CD1c-positive myeloid dendritic cell (primary cell): ENCODE results near the gene USP16.

Source experiments
- DNase-seq: peaks from one replicate; pipeline ENCODE4 v3.0.0-alpha.2; 2016; ENCODE audit errors: extremely low spot score

Gene USP16

DNA sequence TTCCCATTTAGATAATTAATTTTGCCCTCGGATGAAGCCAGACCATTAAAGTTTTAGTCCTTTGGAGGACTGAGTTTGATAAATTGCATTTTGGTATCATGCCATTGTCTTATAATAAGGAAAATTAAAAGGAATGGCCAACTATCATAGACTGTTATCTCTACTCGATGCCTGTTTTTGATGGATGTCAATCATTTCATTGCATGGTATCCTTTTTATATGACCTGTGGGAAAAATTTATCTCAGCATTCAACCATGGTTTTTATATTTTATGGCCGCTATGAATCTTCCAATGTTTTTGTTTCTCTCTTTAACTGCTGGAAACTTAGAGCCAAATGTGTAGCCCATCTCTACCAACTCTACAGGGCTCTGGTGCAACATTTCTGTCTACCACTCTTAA lies 58.8 kb downstream of the USP16 start:
- no peak for DNase-seq

DNA sequence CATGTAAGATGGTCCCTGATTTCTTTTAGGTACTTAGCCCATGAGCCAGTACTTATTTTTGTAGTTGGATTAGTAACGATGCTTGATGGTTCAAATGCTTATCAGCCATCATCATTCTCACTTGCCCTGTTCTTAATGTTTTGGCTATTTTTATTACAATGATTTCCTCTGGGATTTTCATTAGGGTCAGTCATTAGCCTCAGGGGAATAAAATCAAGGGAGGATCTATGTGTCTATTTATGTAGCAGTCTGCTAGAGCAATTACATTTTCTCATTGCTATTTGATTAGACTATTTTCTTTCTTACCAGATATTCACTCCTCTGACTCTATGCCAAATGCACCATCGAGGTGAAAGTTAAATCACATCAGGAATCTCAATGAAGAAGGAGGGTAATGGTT lies 59.9 kb downstream of the USP16 start:
- DNase-seq: no peak

DNA sequence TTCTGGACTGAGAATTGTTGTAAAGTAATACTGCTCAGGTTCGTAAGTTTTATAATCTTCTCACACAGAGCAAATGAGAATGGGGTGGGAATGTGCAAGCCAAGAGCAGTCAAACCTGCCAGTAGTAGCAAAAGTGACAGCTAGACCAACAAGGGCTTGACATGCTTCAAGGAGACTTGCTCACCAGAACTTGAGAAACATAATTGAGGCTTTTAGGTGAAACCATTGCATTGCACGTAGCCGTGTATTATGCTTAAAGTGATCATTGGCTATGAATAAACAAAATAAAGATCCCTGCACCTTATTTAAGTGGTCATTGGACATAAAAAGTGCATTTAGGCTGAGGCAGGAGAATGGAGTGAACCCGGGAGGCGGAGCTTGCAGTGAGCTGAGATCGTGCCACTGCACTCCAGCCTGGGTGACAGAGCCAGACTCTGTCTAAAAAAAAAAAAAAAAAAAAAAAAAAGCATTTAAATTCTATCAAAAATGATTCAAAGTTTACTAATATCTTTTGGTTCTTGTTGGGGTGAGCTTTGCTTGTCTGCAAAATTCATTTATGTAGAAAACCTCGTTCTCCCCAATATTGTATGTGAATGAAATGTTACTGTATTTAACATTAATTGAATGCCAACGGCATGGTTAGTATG lies 60.8 kb downstream of the USP16 start:
- DNase-seq: no peak

DNA sequence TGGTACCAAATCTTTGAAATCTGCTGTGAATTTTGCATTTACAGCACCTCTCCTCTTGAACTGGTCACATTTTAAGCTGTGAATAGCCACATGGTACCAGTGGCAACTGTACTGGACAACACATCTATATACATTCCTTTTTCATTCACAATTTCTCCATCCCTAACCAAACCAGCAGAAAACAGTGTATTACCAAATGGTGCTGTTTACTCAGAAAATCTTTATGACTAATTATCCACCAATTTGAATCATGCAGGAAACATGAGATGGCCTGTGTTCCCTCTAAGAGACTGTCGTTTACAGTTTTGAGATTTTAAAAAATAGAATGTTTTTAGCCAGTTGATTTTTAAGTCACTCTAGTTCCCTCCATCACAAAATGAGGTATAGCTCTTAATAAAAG lies 66.6 kb downstream of the USP16 start:
- DNase-seq: peak; percentile 42

DNA sequence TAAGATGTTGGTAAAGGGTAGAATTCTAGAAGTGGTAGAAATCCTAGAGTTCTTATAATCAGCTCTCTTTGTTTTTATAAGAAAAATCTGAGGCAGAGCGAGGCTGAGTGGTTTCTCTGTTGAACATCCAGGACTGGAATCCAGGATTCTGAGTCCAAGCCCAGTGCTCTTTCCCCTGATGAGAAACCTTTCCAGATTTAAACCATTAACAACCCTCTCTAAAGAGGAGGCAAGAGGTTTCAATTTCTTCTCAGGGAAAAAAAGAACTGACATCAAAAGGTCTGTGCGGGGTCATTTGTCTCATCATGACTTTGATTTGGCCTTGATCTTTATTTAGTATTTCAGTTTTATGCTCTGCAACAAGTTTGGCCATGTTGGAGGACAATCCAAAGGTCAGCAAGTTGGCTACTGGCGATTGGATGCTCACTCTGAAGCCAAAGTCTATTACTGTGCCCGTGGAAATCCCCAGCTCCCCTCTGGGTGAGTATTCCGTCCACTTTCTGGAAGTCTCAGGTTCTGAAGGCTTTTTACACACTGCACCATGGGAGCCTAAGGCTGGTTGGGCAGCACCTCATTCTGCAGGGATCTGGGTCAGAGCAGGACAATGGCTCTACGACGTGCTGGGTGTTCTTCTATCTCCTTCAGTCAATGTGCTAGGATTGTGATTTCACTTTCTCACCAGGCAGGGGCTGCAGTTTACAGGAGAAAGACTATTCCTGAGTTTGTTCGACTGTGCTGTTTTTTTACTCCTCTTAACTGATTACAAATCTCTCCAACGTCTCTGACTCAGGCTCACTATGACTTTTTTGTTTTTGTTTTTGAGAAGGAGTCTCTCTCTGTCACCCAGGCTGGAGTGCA lies 67.9 kb downstream of the USP16 start:
- DNase-seq: no peak

DNA sequence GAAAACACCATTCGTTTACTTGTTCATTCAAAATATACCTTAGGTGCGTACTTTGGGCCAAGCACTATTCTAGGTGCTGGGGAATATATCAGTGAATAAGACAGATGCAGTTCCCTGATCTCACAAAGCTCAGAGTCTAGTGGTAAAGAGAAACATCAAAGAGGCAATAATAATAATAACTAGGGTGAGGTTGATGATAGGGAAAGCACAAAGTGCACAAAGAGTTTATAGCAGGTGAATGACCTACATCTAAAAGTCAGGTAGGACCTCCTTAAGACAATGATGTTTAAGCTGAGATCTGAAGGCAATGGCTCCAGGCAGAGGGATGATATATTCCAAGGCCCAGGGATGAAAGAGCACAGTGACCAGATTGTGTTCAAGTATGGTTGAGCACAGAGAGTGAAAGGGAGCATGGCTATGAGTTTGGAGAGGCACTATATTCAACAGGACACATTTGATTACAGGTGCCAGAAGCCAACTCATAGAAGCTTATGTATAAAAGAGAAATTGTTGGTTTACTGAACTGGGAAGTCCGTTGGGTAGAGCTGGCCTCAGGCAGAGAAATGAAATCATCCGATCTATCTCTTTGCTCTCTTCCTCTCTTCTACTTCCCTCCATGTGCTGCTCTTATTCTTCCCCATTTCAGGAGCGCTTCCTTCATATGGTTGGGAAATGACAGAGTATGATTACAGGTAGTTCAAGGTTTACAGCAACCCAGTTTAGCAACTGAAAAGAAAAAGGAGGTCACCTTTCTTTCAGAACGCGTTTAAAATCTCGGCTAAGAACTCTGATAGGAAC lies 71.9 kb downstream of the USP16 start:
- peak; percentile 48 for DNase-seq

DNA sequence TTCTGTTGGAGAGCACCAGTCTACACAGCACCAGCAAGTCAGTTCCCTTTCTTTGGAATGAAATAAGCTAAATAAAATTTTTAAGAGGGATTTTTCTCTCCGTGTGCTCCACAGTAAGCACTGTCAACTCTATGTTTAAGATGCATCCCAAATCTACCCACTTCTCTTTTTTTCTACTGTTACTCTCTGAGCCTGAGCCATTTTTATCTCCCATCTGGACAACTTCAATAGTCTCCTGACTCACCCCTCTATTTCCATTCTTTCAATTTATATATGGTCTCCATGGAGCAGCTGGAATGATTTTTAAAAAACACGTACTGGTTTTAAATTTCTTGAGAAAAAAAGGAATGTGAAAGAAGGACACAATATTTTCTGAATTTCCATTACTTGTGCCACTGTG lies 73.7 kb downstream of the USP16 start:
- no peak for DNase-seq

DNA sequence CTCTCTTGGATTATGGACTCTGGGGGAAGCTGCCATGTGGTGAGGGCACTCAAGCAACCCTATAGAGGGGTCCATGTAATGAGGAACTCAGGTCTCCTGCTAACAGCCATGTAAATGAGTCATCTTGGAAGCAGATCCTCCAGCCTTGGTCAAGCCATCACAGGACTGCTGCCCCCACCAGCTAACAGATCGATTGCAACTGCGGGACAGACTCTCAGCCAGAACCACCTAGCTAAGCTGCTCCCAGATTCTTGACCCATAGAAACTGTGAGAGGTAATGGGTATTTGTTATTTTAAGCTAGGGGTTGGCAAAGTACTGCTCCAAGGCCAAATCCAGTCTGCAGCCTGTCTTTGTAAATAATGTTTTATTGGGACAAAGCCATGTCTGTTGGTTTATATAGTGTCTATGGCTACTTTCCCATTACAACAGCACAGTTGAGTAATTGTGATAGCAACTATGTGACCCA lies 78.4 kb downstream of the USP16 start:
- peak; percentile 52 for DNase-seq
